GM18519 (cell line): Measurements from ENCODE around the gene BRD2.
A peak's percentile ranks its signal among the peaks of the same experiment; 100 is the strongest.

Source experiments
- ATAC-seq: cut with Tn5 transposase; IDR thresholded peaks from one replicate; pipeline ENCODE4 v1.9.1; 2021; ENCODE audit warnings: mild to moderate bottlenecking, moderate library complexity; ENCODE audit not compliant: unreplicated experiment, low FRiP score

The BRD2 gene

DNA sequence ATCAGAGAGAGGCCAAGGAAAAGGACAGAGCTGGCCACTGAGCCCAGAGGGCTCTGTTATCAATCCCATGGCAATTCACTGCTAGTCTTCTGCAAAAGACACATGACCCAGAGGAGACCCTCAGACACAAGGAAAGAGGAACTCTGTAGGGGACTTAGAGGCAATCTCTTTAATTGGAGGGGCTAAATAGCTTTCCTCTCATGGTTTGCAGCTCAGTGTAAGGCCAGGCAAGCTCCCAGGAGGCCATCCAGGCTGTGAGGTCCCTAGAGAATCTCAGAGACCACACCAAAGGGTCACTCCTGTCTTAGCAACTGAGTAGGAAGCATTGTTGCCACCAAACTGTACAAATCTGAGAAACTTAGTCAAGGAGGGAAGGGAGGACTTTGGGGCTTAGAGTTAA lies 51.0 kb downstream of the BRD2 start:
- ATAC-seq = no peak

DNA sequence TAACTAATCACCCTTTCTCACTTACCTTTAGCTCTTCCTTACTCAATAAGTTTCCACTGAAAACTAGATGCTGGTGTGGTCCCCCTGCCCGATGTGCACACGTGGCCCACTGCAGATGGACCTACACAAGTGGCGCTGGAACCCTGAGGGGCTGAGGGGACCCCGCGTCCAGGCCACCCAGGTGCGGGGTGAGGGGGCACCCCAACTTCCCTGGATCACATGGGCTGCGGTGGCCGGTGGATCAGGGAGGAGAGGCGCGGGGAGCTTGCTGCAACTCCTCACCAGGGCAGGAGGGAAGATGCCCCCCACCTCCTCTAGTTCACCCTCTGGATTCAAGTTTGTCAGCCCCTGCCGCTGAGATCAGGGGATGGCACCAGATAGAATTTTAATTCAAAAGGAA lies 53.5 kb downstream of the BRD2 start:
- no peak for ATAC-seq

DNA sequence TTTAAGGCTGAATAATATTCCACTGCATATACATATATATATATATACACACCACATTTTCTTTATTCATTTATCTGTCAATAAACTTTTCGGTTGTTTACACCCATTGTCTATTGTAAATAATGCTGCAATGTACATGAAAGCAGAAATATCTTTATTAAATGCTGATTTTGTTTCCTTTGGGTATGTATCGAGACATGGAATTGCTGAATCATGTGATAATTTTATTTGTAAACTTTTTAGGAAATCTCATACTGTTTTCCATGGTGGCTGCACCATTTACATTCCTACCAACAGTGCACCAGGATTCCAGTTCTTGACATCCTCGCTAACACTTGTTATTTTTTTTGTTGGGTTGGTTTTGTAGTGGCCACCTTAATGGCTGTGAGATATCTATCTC lies 55.1 kb downstream of the BRD2 start:
- ATAC-seq = no peak

DNA sequence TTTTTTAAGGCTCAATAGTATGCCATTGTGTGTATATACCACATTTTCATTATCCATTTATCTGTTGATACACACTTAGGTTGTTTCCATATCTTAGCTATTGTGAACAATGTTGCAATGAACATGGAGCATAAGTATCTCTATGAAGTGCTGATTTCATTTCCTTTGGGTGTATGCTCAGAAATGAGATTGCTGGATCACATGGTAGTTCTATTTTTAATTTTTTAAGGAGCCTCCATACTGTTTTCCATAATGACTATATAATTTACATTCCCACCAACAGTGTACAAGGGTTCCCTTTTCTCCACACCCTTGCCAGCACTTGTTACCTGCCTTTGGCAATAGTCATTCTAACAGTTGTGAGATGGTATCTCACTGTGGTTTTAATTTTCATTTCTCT lies 56.1 kb downstream of the BRD2 start:
- ATAC-seq = no peak

DNA sequence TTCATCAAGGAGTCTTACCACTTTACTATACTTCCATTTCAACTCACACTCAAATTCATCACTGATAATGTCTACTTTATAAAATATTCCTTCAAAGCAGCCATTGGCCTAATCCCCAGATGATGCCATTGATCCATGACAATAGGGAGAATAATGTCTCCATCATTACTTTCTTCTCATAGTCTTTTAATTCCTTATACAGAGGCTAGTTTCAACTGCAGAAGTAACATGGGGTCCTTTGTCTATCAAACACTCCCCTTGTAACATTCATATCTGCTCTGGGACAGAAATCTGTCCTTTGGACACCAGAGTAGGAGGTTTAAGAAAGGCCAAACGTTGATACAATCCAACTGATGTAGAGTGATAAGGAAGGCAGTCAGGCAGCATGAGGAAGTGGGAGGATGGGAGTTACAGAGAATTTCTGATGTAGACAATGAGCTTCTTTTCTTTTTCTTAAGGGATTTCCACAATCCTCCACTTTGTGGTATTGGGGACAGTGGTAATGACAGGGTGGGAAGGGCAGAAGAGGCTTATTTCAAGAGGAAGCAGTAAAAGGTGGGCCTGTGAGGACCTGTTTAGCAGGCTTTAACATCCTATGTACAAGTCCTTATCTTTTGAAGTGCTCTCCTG lies 59.9 kb downstream of the BRD2 start:
- ATAC-seq = peak; percentile 2

DNA sequence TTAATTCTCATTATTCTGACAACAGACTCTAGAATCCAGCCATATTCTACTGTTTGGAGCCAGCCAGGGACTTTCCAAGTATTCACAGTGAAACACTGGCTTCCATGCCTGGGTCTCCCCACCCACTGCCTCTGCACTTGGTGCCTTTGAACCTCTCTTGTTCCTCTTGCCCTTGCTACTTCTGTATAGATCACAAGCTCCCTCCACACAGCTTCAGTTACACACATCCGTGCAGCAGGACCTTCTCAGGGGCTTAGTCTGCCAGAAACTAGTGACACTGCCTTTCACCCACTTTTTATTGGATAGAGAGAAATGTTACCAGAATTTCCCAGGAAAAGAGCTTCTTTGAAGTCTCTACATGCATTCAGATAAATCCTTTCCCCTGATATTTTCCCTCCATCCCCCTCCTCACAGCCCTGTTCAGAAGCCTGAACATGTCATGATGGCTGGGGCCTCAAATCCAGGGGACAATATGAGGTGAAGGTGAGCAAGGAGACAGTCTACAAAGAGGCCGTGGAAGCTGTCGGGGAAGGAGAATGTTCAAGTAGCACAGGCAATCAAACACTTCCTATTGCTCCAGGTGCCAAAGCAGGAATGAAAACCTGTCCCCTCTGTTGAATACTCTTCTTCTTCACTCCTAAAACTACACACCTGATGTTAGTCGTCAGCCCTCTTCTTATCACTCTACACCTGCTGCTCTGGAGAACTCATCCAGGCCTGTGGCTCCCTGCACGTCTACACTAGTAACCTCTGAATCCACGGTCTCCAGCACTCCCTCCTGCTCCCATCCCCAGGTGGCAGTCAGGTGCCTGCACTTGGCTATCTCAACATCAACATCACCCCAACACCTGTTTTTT lies 61.2 kb downstream of the BRD2 start:
- ATAC-seq = peak; percentile 39

DNA sequence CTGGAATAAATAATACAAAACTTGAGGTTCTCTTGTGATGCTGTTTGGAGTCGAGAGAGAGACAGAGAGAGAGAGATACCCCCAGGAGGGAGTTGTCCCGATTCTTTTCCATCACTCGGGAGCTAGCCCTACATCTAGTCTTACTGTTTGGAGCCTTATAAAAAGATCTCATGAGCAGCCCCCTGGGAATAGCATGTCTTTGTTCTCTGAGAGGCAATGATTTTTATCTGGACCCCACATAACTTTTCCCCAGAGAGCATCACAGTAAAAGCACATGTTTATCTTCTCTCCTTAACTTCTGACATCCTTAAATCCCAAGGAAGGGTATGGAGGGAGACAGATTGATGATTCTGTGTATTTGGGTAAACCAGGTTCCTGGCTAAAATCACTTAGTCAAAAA lies 61.9 kb downstream of the BRD2 start:
- no peak for ATAC-seq
